Fibroblast of lung (primary cell): ENCODE data around the gene XKR3.
"Not testable (repeated sequence)": the region's sequence is repeated elsewhere in the genome, so short reads cannot be mapped to it uniquely, and the experiment has no call there.

Experiments
- EZH2 ChIP-seq: IDR thresholded peaks from 2 replicates; pipeline ENCODE4 v1.5.1; 2012; ENCODE audit warnings: low read length, control low read depth, mild to moderate bottlenecking; ENCODE audit errors: missing control alignments
- TF ChIP-seq, protein P1 (sequence below), 2 donors: IDR thresholded peaks in 1 of 2; conservative IDR thresholded peaks in 1 of 2; 1 replicate in 1 of 2; 2 replicates in 1 of 2; pipeline ENCODE4 v1.5.1; 2011 to 2012; ENCODE audit warnings: low read length in 2 of 2, control low read depth in 1 of 2, inconsistent platforms in 1 of 2, low read depth in 1 of 2, mild to moderate bottlenecking in 1 of 2

DNA sequence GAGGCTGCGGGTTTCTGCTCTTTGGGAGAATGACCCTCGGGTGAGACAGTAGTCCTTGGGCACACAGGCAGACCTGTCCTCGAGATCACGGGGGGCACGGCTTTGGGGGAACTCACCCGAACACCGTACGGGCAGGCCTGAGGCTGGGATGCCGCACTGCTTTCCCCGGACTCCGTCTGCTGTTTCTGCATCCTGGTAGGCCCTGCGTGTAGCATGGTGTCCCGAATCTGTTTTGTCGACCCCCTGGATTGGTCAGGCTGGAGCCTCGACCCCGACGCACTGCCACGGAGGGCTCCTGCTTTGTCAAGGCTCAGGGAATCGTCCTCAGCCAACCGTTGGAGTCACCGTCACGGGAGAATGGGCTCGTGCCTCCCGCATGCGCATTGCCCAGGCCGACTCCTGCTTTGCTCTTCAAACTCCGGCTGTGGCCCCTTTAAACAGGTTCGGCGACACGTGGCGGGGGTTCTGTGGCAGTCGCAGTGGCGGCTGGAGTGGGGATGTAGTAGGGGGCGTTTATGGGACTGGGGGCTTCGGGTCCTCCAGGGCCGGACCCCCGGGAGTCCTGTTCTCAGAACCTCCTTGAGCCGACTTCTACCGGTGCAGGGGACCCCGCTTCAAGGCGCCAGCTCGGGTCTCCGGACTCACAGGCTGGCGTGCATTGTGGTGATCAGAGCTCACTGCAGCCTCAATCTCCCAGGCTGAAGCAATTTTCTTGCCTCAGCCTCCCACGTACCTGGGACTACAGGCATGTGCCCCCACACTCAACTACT is 76.9 kb downstream of the XKR3 start:
- TF ChIP-seq, protein P1, sequence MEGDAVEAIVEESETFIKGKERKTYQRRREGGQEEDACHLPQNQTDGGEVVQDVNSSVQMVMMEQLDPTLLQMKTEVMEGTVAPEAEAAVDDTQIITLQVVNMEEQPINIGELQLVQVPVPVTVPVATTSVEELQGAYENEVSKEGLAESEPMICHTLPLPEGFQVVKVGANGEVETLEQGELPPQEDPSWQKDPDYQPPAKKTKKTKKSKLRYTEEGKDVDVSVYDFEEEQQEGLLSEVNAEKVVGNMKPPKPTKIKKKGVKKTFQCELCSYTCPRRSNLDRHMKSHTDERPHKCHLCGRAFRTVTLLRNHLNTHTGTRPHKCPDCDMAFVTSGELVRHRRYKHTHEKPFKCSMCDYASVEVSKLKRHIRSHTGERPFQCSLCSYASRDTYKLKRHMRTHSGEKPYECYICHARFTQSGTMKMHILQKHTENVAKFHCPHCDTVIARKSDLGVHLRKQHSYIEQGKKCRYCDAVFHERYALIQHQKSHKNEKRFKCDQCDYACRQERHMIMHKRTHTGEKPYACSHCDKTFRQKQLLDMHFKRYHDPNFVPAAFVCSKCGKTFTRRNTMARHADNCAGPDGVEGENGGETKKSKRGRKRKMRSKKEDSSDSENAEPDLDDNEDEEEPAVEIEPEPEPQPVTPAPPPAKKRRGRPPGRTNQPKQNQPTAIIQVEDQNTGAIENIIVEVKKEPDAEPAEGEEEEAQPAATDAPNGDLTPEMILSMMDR (conservative IDR thresholded peaks at IDR 0.05 in 1 of 2, IDR thresholded peaks at IDR 0.05 in 1 of 2; ENCODE audit: low read depth in 1 of 2, low read length in 2 of 2) = not testable (repeated sequence)
- TF ChIP-seq EZH2 = not testable (repeated sequence)
